ENCODE results near the gene SEC22C.

GRCh38 chr3:42578054-42578453 is 3.7 kb downstream of the SEC22C start:
- TF ChIP-seq CTCF (optimal IDR thresholded peaks at IDR 0.05 in 1 of 3, IDR thresholded peaks at IDR 0.05 in 1 of 3, conservative IDR thresholded peaks at IDR 0.05 in 1 of 3; ENCODE audit: extremely low read depth in 1 of 3, insufficient read depth in 2 of 3, low read length in 3 of 3) (no peak), EZH2 (IDR thresholded peaks at IDR 0.05; ENCODE audit: low read length) (no peak)

All from keratinocyte (primary cell).